ENCODE measurements around the gene TLX2.
A peak's percentile ranks its signal among the peaks of the same experiment; 100 is the strongest.
"Not testable (repeated sequence)": the region's sequence is repeated elsewhere in the genome, so short reads cannot be mapped to it uniquely, and the experiment has no call there.

Gene TLX2

GRCh38 chr2:74514368-74515270 is at the start of gene TLX2:
Gene TLX2, plus strand, starts transcription at chr2:74514450. Its CDS starts 357 bp downstream, at chr2:74514807.
- Histone ChIP-seq H4K20me1 (ENCODE audit: low read depth, low read length) (no peaks in the 10 kb centered on the region), H3K9me2 (replicated peaks; ENCODE audit: insufficient read depth, low read length) (no peaks in the 10 kb centered on the region), H2AFZ (ENCODE audit: low read depth, low read length, severe bottlenecking) (no peak within 1 kb of the TSS), H3K9ac (ENCODE audit: low read length) (no peak within 1 kb of the TSS), H3K9me3 (ENCODE audit: insufficient read depth, low read length) (no peaks in the 10 kb centered on the region), H3K4me3 (ENCODE audit: insufficient read depth, low read length, poor library complexity, severe bottlenecking) (no peak within 1 kb of the TSS), H3K27me3 (ENCODE audit: low read length) (no peaks in the 10 kb centered on the region), H3K27ac (ENCODE audit: low read depth, low read length) (no peak within 1 kb of the TSS), H3F3A (ENCODE audit: insufficient read depth) (no peaks in the 10 kb centered on the region), H3K36me3 (ENCODE audit: low read length) (no peaks in the 10 kb centered on the region), H3K4me2 (ENCODE audit: low read depth, low read length, poor library complexity, severe bottlenecking) (no peak within 1 kb of the TSS), H3K79me2 (ENCODE audit: insufficient read depth, low read length) (no peaks in the 10 kb centered on the region)
- no peak for TF ChIP-seq EZH2phosphoT487 (conservative IDR thresholded peaks at IDR 0.05; ENCODE audit: low read length)
- no peak for TF ChIP-seq CTCF (IDR thresholded peaks at IDR 0.05; ENCODE audit: insufficient read depth, low read length, poor library complexity, severe bottlenecking)

- H3K27me3 ChIP-seq (ENCODE audit: low read length), result not testable (repeated sequence)
- H3F3A ChIP-seq (ENCODE audit: insufficient read depth), result peaks cover 24% of the 10 kb centered on the region
Measured at GRCh38 chr2:74470742-74471141, 43.5 kb upstream of the TLX2 start.

GRCh38 chr2:74471332-74472065 is 42.8 kb upstream of the TLX2 start:
- Histone ChIP-seq H3K79me2 (ENCODE audit: insufficient read depth, low read length) (no peaks in the 10 kb centered on the region), H3K4me2 (ENCODE audit: low read depth, low read length, poor library complexity, severe bottlenecking) (peak overlapping the region; percentile 98), H3K9me3 (ENCODE audit: insufficient read depth, low read length) (no peaks in the 10 kb centered on the region), H3F3A (ENCODE audit: insufficient read depth) (peaks cover 20% of the 10 kb centered on the region), H3K27ac (ENCODE audit: low read depth, low read length) (peak overlapping the region; percentile 89), H2AFZ (ENCODE audit: low read depth, low read length, severe bottlenecking) (peak overlapping the region; percentile 88), H3K36me3 (ENCODE audit: low read length) (no peaks in the 10 kb centered on the region), H3K9me2 (replicated peaks; ENCODE audit: insufficient read depth, low read length) (no peaks in the 10 kb centered on the region), H3K27me3 (ENCODE audit: low read length) (no peaks in the 10 kb centered on the region), H3K9ac (ENCODE audit: low read length) (peak overlapping the region; percentile 78), H4K20me1 (ENCODE audit: low read depth, low read length) (no peaks in the 10 kb centered on the region), H3K4me3 (ENCODE audit: insufficient read depth, low read length, poor library complexity, severe bottlenecking) (peak overlapping the region; percentile 72)
- TF ChIP-seq EZH2phosphoT487 (conservative IDR thresholded peaks at IDR 0.05; ENCODE audit: low read length) (no peak), CTCF (IDR thresholded peaks at IDR 0.05; ENCODE audit: insufficient read depth, low read length, poor library complexity, severe bottlenecking) (no peak)

More at GRCh38 chr2:74470742-74471141, 43.5 kb upstream of the TLX2 start:
- H3K4me2 ChIP-seq (ENCODE audit: low read depth, low read length, poor library complexity, severe bottlenecking); H3K9me3 ChIP-seq (ENCODE audit: insufficient read depth, low read length); H3K36me3 ChIP-seq (ENCODE audit: low read length); H3K9me2 ChIP-seq (replicated peaks; ENCODE audit: insufficient read depth, low read length); H2AFZ ChIP-seq (ENCODE audit: low read depth, low read length, severe bottlenecking); H3K79me2 ChIP-seq (ENCODE audit: insufficient read depth, low read length); H3K9ac ChIP-seq (ENCODE audit: low read length); H4K20me1 ChIP-seq (ENCODE audit: low read depth, low read length); H3K4me3 ChIP-seq (ENCODE audit: insufficient read depth, low read length, poor library complexity, severe bottlenecking); H3K27ac ChIP-seq (ENCODE audit: low read depth, low read length): not testable (repeated sequence)

Measured in SU-DHL-6 (cell line).